ENCODE measurements around the gene HOXB3. TPM values are rescaled to one million over a fixed set of nuclear protein-coding genes. Genes with fewer than 3 reads are reported as not detected.

Gene HOXB3
- total RNA-seq, 3 donors from 2014 or later (not counting 1 experiment from before 2014, with no cell fraction given), result 7.9 to 15.6 (median 15.3) TPM

- TF ChIP-seq, protein P1, sequence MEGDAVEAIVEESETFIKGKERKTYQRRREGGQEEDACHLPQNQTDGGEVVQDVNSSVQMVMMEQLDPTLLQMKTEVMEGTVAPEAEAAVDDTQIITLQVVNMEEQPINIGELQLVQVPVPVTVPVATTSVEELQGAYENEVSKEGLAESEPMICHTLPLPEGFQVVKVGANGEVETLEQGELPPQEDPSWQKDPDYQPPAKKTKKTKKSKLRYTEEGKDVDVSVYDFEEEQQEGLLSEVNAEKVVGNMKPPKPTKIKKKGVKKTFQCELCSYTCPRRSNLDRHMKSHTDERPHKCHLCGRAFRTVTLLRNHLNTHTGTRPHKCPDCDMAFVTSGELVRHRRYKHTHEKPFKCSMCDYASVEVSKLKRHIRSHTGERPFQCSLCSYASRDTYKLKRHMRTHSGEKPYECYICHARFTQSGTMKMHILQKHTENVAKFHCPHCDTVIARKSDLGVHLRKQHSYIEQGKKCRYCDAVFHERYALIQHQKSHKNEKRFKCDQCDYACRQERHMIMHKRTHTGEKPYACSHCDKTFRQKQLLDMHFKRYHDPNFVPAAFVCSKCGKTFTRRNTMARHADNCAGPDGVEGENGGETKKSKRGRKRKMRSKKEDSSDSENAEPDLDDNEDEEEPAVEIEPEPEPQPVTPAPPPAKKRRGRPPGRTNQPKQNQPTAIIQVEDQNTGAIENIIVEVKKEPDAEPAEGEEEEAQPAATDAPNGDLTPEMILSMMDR (IDR thresholded peaks at IDR 0.05), result no peak
- peaks cover 12 to 17% of the 10 kb centered on the region in 2 donors for H3K4me1 Mint-ChIP-seq
- intact Hi-C loops (cut with micrococcal nuclease), result no loop called here
- WGBS (ENCODE audit: insufficient coverage), result 100% methylated on average over 1 of the region's 3 CpGs
- H3K27me3 Mint-ChIP-seq (ENCODE audit: low read depth in 2 of 2), result peaks cover 37 to 45% of the 10 kb centered on the region in 2 donors
- Histone ChIP-seq H3K36me3 (ENCODE audit: control insufficient read depth, insufficient read depth, low read length) (no peaks in the 10 kb centered on the region), H3K4me3 (ENCODE audit: low read length) (no peak overlapping the region), H3K4me1 (ENCODE audit: control insufficient read depth, insufficient read depth, low read length) (no peaks in the 10 kb centered on the region), H3K9me3 (ENCODE audit: control insufficient read depth, insufficient read depth, low read length) (no peaks in the 10 kb centered on the region), H3K27ac (ENCODE audit: low read length) (no peak overlapping the region), H3K27me3 (ENCODE audit: control insufficient read depth, insufficient read depth, low read length) (no peaks in the 10 kb centered on the region)
- DNase-seq, result no peak
- no peaks in the 10 kb centered on the region for H3K36me3 Mint-ChIP-seq
- ATAC-seq, result no peak
- H3K4me3 Mint-ChIP-seq, result no peak overlapping the region
- no peaks in the 10 kb centered on the region for H3K9me3 Mint-ChIP-seq
- H3K27ac Mint-ChIP-seq, result no peak overlapping the region
Measured at GRCh38 chr17:48515925-48516900, 73.8 kb downstream of the HOXB3 start.

DNA sequence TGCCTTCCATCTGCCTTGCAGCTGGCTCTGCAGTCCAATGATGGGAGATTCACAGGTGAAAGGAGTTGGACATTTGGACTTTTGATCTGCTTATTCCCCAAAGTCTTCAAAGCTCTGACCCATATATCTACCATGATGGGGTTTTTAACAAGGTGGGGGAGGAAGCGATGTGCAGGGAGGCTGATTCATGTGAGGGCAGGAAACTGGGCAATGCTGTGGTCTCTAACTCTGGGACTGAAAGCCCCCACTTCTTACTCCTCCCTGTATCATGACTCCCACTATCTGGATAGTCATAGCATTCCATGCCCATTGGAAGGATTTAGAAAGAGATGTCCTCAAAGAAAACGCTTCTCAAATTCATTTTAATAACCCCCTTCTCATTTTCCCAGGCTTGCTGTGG is 75.6 kb downstream of the HOXB3 start:
- peaks cover 31 to 38% of the 10 kb centered on the region in 2 donors for H3K27me3 Mint-ChIP-seq (ENCODE audit: low read depth in 2 of 2)
- Histone ChIP-seq H3K4me1 (ENCODE audit: control insufficient read depth, insufficient read depth, low read length) (no peaks in the 10 kb centered on the region), H3K36me3 (ENCODE audit: control insufficient read depth, insufficient read depth, low read length) (no peaks in the 10 kb centered on the region), H3K27me3 (ENCODE audit: control insufficient read depth, insufficient read depth, low read length) (no peaks in the 10 kb centered on the region), H3K9me3 (ENCODE audit: control insufficient read depth, insufficient read depth, low read length) (no peaks in the 10 kb centered on the region), H3K4me3 (ENCODE audit: low read length) (no peak overlapping the region), H3K27ac (ENCODE audit: low read length) (no peak overlapping the region)
- DNase-seq (no peak), ATAC-seq (no peak)
- H3K27ac Mint-ChIP-seq, result no peak overlapping the region
- no peaks in the 10 kb centered on the region for H3K9me3 Mint-ChIP-seq
- peaks cover 19 to 23% of the 10 kb centered on the region in 2 donors for H3K4me1 Mint-ChIP-seq
- TF ChIP-seq, protein P1 (IDR thresholded peaks at IDR 0.05), result no peak
- 90% methylated on average over 1 of the region's 2 CpGs for WGBS (ENCODE audit: insufficient coverage)
- intact Hi-C loops (cut with micrococcal nuclease), result no loop called here
- no peak overlapping the region for H3K4me3 Mint-ChIP-seq
- H3K36me3 Mint-ChIP-seq, result no peaks in the 10 kb centered on the region

GRCh38 chr17:48513666-48514455 is 76.2 kb downstream of the HOXB3 start:
- no peak for DNase-seq
- no peak overlapping the region for H3K27ac ChIP-seq (ENCODE audit: low read length)

More at GRCh38 chr17:48513666-48514455, 76.2 kb downstream of the HOXB3 start:
- Histone ChIP-seq H3K36me3 (ENCODE audit: control insufficient read depth, insufficient read depth, low read length) (no peaks in the 10 kb centered on the region), H3K4me1 (ENCODE audit: control insufficient read depth, insufficient read depth, low read length) (no peaks in the 10 kb centered on the region), H3K9me3 (ENCODE audit: control insufficient read depth, insufficient read depth, low read length) (no peaks in the 10 kb centered on the region), H3K27me3 (ENCODE audit: control insufficient read depth, insufficient read depth, low read length) (no peaks in the 10 kb centered on the region), H3K4me3 (ENCODE audit: low read length) (no peak overlapping the region)
- Mint-ChIP-seq H3K27me3 (ENCODE audit: low read depth in 2 of 2) (peaks cover 30 to 38% of the 10 kb centered on the region in 2 donors), H3K9me3 (no peaks in the 10 kb centered on the region), H3K4me3 (no peak overlapping the region), H3K27ac (no peak overlapping the region), H3K4me1 (peaks cover 19 to 23% of the 10 kb centered on the region in 2 donors), H3K36me3 (no peaks in the 10 kb centered on the region)
- intact Hi-C loops (cut with micrococcal nuclease), result no loop called here
- 86% methylated on average over 4 of the region's 6 CpGs for WGBS (ENCODE audit: insufficient coverage)
- ATAC-seq, result no peak
- TF ChIP-seq, protein P1 (IDR thresholded peaks at IDR 0.05), result no peak
